Measurements from ENCODE around the gene C9orf78. TPM values are rescaled to one million over a fixed set of nuclear protein-coding genes. Genes with fewer than 3 reads are reported as not detected.
A peak's percentile ranks its signal among the peaks of the same experiment; 100 is the strongest.

C9orf78 gene
- total RNA-seq, 1 donor from 2014 or later, result 34.6 TPM

DNA sequence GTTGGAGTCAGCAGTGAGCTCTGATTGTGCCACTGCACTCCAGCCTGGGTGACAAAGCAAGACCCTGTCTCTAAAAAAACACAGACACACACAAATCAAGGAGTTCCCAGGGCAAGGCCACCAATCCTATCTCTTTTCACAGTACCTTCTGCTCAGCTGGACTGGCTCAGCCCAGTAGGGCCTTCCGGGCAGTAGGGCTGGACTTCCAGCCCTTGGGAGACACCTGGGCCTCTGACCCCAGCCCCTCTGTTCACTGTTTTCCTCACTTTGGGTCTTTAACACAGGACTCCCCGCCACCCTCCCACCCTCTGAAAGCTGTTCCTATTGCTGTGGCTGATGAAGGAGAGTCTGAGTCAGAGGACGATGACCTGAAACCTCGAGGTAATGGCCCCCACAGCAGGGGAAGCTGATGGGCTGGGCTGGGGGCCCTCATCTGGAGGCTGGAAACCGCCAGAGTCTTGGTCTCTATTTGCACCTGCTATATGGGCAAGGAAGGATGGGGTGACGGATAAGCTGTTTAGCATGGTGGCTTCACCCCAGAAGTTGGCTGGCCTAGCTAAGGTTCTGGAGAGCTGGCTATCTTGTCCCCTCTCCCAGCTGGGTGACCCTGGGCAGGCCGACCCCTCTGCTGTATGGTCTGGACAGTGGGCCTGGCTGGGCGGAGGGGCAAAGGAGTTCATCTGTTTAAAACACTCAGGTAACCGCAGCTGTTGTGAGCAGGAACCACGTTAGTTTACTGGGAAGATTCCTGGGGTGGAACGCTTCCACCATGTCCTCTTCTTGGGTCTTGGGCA, 25.8 kb upstream of the C9orf78 start:
- H3K27me3 Mint-ChIP-seq (ENCODE audit: low read depth), result no peaks in the 10 kb centered on the region
- no peaks in the 10 kb centered on the region for H3K9me3 Mint-ChIP-seq
- DNase-seq (ENCODE audit: low read depth, low spot score), result no peak
- H3K27ac Mint-ChIP-seq (ENCODE audit: unreplicated experiment), result peak overlapping the region; percentile 88
- H3K4me1 Mint-ChIP-seq, result no peaks in the 10 kb centered on the region
- no peak overlapping the region for H3K4me3 Mint-ChIP-seq
- H3K36me3 Mint-ChIP-seq (ENCODE audit: low read depth), result peaks cover 7% of the 10 kb centered on the region
- TF ChIP-seq, protein P1, sequence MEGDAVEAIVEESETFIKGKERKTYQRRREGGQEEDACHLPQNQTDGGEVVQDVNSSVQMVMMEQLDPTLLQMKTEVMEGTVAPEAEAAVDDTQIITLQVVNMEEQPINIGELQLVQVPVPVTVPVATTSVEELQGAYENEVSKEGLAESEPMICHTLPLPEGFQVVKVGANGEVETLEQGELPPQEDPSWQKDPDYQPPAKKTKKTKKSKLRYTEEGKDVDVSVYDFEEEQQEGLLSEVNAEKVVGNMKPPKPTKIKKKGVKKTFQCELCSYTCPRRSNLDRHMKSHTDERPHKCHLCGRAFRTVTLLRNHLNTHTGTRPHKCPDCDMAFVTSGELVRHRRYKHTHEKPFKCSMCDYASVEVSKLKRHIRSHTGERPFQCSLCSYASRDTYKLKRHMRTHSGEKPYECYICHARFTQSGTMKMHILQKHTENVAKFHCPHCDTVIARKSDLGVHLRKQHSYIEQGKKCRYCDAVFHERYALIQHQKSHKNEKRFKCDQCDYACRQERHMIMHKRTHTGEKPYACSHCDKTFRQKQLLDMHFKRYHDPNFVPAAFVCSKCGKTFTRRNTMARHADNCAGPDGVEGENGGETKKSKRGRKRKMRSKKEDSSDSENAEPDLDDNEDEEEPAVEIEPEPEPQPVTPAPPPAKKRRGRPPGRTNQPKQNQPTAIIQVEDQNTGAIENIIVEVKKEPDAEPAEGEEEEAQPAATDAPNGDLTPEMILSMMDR (conservative IDR thresholded peaks at IDR 0.05), result no peak

DNA sequence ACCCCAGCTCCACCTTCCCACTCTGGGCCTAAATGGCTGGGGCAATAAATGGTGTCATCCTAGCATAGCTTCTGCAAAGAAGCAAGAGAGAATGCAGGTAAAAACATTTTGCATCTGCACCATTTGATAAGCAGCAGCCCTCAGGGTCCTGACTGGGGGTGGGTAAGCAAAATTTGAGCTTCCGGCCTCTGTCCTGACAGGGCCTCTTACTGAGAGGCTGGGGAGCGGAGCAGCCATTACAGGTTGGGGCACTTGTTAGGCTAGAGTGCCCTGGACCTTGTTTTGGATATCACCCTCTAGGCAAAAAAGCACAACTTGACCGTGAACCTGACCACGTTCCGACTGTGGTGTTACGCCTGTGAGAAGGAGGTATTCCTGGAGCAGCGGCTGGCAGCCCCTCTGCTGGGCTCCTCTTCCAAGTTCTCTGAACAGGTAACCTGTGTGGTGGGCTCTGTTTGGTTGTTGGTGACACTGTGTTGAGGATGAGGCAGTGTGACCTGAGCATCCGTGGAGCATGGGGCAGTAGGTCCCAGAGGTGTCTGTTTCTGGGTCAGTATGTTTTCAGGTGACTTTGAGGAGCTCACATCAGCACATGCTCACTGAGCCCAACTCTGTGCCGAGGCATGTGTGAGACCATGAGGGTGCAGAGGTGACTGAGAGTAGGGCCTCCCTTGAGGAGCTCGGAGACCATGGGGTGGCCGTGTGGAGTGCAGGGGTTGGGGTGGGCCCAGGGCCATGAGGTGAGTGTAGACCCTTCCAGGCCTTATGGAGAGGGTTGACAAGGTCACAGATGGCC, 23.3 kb upstream of the C9orf78 start:
- H3K4me3 Mint-ChIP-seq, result no peak overlapping the region
- no peak for DNase-seq (ENCODE audit: low read depth, low spot score)
- H3K27ac Mint-ChIP-seq (ENCODE audit: unreplicated experiment), result no peak overlapping the region
- no peaks in the 10 kb centered on the region for H3K27me3 Mint-ChIP-seq (ENCODE audit: low read depth)
- TF ChIP-seq, protein P1 (conservative IDR thresholded peaks at IDR 0.05), result no peak
- H3K36me3 Mint-ChIP-seq (ENCODE audit: low read depth), result peaks cover 7% of the 10 kb centered on the region
- no peaks in the 10 kb centered on the region for H3K4me1 Mint-ChIP-seq
- H3K9me3 Mint-ChIP-seq, result no peaks in the 10 kb centered on the region

DNA sequence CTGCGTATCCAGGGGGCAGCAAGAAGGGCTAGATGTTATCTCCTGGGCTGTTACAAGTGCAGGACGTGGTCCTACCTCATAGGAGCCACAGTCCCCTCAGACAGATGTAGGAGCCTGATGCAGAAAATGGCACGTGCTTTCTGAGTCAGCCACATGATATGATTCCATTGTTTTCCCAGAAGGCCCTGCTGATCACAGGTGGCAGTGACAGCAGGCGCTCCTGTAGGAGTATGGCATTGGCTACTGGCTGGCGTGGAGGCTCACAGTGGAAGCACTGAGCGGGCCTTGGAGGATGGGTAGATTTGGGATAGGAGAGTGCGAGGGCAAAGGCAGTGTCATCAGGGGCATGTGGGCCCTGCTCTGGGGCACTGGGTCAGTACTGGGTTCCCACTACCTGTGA, 22.1 kb upstream of the C9orf78 start:
- Mint-ChIP-seq H3K36me3 (ENCODE audit: low read depth) (peaks cover 7% of the 10 kb centered on the region), H3K9me3 (no peaks in the 10 kb centered on the region), H3K27me3 (ENCODE audit: low read depth) (no peaks in the 10 kb centered on the region), H3K4me3 (no peak overlapping the region), H3K4me1 (no peaks in the 10 kb centered on the region), H3K27ac (ENCODE audit: unreplicated experiment) (no peak overlapping the region)
- TF ChIP-seq, protein P1 (conservative IDR thresholded peaks at IDR 0.05), result no peak
- DNase-seq (ENCODE audit: low read depth, low spot score), result no peak

DNA sequence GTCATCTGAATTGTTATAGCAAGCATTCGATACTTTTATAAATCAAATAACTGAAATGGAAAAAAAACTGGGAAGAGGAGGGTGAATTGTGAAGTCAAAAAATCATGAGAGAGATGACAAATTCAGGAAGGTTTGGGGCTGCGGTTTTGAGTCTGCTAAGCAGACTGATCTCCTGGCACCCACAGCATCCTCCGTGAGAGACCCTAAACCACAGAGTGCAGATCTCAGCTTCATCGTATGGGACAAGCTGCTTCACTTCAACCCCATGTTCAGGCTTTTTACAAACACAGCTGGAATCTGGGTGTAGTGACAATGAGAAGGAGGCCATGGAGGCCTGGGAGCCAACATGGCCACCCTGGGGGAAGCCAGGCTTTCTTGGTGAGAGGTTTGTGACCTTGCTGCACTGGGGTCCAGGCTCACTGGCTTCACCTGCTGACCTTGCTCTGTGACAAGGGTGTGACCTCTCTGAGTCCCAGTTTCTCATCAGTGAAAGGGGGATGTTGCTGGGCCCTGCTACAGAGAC, 19.6 kb upstream of the C9orf78 start:
- no peaks in the 10 kb centered on the region for H3K4me1 Mint-ChIP-seq
- H3K36me3 Mint-ChIP-seq (ENCODE audit: low read depth), result peaks cover 4% of the 10 kb centered on the region
- DNase-seq (ENCODE audit: low read depth, low spot score), result no peak
- no peaks in the 10 kb centered on the region for H3K27me3 Mint-ChIP-seq (ENCODE audit: low read depth)
- no peaks in the 10 kb centered on the region for H3K9me3 Mint-ChIP-seq
- no peak overlapping the region for H3K4me3 Mint-ChIP-seq
- H3K27ac Mint-ChIP-seq (ENCODE audit: unreplicated experiment), result no peak overlapping the region
- TF ChIP-seq, protein P1 (conservative IDR thresholded peaks at IDR 0.05), result no peak

DNA sequence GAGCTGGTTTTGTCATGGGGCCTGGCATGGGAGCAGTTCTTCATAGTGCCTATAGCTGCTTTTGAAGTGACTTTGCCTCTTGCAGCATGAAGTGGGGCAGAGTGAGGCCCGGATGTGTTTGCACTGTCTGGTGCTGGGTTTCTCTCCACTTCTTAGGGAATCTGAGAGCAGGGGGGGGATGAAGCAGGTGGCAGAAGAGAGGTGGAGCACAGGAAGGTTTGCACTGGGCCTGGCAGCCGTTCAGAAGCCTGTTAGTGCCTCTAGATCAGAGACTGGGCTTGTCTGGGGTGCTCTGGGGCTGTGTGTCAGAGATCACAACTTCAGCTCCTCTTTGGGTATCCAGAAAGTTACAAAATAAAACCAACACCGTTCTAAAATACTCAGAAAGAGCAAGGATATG, 18.5 kb upstream of the C9orf78 start:
- Mint-ChIP-seq H3K27me3 (ENCODE audit: low read depth) (no peaks in the 10 kb centered on the region), H3K27ac (ENCODE audit: unreplicated experiment) (no peak overlapping the region), H3K4me1 (no peaks in the 10 kb centered on the region), H3K4me3 (no peak overlapping the region), H3K36me3 (ENCODE audit: low read depth) (peaks cover 4% of the 10 kb centered on the region), H3K9me3 (no peaks in the 10 kb centered on the region)
- TF ChIP-seq, protein P1 (conservative IDR thresholded peaks at IDR 0.05), result no peak
- DNase-seq (ENCODE audit: low read depth, low spot score), result no peak
